Endothelial cell of hepatic sinusoid (primary cell): ENCODE measurements around the gene MEGF6.

Source experiments
- in situ Hi-C: cut with HindIII; loops from 2 replicates; pipeline ENCODE4 v1.10.0; 2017; ENCODE audit warnings: low sequenced_read_pairs

MEGF6 gene

GRCh38 chr1:3497521-3497920, 113.8 kb downstream of the MEGF6 start:
- in situ Hi-C loops: no loop called here

- in situ Hi-C loops: no loop called here
These were observed 114.4 kb downstream of the MEGF6 start for GRCh38 chr1:3496916-3497315.

GRCh38 chr1:3495776-3496745, 115.2 kb downstream of the MEGF6 start:
- in situ Hi-C loops: no loop called here

- in situ Hi-C loops: no loop called here
These were observed 116.7 kb downstream of the MEGF6 start for GRCh38 chr1:3494321-3495308.

DNA sequence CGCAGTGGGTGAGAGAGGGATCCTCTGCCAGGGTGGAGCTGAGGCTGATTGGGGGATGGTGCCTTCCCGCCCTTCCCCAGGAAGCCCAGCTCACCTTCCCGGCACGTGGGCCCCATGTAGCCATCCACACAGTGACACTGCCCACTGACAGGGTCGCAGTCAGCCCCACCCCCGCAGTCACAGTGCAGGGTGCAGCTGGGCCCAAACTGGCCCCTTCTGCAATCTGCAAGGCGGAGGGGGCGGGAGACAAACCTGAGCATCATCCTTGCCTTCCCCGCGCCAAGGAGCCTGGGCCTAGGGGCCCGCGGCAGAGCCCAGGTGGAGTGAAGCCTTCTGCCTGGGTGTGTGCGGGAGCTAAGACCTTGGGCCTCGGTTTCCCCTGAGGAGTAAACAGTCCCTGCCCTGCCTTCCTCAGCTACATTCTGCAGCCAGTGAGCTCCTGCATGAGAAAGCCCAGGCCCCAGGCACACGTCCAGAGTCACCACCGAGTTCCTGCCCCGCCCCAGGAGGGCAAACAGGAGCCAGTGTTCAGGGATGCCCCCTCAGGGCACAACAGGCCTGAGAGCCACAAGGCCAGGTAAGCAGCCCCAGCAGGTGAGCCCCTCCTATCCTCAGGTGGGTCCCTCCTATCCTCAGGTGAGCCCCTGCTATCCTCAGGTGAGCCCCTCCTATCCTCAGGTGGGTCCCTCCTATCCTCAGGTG, 118.6 kb downstream of the MEGF6 start:
- in situ Hi-C loops: no loop called here

DNA sequence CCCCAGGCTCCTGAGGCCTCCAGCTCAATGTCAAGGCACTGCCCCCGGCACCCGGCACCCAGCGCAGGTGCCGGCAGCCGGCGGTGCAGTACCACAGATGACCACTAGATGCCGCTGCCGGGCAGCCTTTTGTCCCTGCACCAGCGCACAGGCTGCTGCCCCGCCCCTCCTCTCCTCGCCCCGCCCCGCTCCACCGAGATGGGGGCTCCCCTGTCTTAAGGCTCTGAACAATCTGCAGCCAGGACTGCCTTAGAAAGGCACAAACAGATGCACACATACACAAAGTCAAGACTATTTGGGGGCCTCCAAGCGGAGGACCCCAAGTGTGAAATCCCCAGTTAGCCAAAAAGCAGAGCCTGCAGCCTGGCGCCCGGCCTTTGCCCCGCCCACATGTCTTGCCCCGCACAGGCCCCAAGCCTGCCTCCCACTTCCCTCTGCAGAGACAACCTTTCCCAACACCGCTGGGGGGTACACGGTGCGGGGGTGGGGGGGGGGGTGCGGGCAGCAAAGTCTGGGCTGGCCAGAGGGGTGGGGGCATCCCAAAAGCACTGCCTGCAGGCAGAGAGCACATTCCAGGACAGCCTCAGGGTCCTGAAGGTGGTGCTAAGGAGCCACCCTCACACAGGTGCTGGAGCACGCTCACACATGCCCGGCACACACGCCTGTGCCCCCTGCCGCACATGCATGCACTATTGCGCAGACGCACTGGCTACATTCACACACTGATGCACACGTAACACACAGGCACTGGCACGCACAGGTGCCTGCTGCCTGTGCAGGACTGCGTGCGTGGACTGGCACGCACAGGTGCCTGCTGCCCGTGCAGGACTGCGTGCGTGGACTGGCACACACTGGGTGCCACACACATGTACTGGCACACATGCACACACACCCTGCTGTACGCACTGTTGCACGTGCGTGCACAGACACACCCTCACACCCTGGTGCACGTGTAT, 119.7 kb downstream of the MEGF6 start:
- in situ Hi-C loops: no loop called here

DNA sequence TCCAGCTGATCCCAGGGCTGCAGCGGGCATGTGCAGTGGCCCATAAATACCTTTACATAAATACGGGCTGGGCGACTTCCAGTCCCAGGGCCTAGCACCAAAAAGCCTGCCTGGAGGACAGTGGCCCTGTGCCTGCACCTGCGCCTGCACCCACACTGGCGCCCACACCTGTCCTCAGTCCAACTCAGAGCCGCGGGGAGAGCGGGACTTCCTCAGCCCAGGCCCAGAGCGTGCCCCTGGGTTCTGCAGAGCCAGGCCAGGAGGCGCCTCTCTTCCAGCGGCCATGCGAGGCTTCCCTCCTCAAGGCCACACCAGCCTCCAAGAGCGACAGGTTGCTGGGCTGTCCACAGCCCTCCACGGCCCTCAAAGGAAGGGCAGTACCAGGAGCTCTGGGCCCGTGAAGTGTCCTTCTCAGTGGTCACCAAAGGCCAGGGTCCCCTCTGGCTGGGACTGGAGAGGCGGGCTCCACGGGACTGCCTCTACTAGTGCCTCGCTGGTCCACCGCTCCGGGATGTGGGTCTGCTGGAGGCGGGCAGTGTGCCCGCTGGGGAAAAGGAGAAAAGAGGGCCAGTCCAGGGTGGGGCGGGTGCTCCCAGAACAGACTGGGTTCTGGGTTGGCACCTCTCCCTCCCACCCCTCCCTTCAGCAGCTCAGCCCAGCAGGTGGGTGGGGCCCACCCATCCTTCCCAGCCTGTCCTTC, 121.1 kb downstream of the MEGF6 start:
- in situ Hi-C loops: no loop called here

DNA sequence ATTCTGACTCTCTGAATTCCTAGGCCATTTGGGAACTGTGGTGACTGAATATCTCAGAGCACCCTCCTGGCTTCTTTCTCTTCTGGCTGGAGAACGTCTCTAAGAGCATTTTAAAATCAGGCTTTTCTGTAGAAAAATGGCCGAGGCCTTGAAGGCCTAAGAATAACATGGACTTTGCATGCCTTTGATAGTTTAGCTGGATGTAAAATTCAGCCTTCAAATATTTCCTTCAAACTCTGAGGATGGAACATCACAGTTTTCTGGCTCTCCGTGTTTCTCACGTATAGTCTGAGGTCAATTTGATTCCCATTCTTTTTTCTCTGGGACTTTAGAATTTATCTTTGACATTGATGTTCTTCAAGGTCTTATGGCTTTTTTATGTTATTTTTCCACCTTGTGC, 122.9 kb downstream of the MEGF6 start:
- in situ Hi-C loops: no loop called here

DNA sequence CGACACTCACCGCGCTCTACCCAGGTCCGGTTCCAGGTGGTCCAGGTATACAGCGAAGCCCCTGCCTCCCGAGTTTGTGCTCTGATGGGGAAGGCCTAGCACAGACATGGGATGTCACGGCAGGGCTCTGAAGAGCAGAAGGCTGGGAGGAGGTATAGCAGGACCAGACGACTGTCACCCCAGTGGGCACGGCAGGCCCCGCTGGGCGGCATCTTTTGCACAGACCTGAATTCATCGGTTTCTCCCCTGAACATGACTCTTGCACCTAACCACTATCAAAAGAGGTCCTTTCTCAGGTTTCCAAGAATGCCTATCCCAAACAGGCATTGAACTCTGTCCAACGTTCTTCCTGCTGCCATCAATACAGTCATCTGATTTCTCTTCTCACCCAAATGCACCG, 126.3 kb downstream of the MEGF6 start:
- in situ Hi-C loops: no loop called here

DNA sequence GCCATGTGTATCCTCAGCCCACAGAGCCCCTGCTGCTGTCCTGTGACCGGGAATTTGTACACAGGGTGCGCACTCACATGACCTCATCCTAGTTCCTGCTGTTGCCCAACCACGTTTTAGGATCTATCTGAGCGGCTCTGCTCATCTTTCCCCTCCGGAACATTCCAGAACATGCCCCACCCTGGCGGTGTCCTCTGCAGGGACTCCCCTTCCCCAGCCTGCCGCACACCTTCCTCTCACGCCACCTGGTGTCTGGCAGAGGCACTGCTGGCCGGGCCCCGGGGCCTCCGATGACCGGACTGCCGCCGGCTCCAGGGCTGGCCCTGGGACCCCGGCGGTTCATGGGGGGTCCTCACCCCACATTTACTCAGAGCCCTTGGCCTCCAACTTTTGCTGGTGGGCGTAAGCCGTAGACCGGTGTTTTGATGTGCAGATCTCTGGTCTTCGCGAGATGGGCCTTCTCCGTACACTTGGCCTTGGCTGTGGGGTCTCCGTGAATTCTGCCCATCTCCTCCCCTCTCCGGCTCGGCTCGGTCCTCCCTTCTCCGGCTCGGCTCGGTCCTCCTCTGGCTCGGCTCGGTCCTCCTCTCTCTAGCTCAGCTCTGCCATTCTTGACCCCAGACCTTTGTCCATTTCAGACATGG, 127.4 kb downstream of the MEGF6 start:
- in situ Hi-C loops: no loop called here

DNA sequence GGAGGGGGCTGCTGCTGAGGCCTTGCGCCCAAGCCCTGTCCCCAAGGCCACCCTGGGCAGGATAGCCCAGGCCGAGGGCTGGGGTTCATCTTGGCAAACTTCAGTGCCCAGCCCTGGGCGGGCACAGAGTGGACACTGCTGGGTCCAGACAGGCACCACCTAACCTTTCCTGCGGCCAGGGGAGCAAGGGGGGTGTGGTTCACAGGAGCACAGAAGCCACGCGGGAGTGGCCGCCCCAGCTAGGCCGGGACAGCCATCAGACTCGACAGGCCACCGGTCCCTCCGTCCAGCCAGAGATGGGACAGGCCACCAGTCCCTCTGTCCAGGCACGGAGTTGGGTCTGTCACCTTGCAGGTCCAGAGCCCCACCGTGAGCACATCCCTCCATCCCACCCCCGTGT, 127.9 kb downstream of the MEGF6 start:
- in situ Hi-C loops: no loop called here

DNA sequence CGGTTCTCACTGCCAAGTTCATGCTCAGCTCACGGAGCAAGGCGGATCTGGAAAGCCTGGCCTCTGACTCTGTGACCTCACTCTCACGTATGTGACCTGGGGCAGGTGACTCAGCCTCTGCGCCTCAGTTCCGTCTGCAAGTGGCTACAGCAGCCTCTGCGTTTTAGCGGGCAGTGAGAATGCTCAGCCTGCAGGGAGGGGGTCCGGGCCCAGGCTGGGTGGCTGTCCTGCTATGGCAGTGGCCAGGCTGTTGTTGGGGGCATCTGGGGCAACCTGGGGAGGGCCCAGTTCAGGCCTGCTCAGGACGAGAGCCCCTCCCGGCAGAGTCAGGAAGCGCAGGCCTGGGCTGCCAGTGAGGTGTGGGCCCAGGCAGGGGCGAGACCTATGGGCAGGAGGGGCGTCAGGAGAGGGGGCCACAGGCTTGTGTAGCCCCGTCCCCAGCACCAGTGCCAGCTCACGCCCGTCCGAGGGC, 128.9 kb downstream of the MEGF6 start:
- in situ Hi-C loops: no loop called here

GRCh38 chr1:3481836-3482375, 129.4 kb downstream of the MEGF6 start:
- in situ Hi-C loops: no loop called here

DNA sequence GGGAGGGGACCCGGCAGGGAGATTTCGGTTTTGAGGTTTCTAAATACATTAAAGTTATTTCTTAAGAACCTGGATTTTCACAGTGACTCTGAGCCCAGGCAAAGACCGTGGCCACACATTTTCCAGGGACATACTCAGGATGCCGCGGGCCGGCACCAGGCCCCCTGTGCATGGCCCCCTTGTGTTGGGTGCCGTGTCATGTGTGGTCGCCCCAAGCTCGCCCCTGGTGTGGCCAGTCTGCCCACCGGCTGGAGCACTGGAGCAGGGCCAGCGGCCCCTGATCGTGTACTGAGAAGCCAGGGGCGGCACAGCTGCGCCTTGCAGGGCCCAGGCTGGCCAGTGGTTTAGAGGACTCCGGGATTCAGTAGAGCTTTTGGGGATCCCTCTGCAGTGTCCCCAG, 130.3 kb downstream of the MEGF6 start:
- in situ Hi-C loops: no loop called here

DNA sequence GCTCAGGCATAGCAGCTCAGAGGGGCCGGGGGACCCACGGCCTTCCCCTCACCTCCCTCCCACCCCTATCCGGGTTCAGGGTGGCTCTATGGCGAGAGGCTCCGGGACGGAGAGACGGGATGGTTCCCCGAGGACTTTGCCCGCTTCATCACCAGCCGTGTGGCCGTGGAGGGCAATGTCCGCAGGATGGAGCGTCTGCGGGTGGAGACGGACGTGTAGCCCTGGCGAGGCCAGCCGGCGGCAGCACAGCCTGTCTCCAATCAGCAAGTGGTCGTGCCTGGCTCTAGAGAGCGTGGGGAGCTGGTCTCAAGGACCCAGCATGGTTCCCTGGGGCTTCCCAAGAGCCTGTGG, 131.0 kb downstream of the MEGF6 start:
- in situ Hi-C loops: no loop called here

DNA sequence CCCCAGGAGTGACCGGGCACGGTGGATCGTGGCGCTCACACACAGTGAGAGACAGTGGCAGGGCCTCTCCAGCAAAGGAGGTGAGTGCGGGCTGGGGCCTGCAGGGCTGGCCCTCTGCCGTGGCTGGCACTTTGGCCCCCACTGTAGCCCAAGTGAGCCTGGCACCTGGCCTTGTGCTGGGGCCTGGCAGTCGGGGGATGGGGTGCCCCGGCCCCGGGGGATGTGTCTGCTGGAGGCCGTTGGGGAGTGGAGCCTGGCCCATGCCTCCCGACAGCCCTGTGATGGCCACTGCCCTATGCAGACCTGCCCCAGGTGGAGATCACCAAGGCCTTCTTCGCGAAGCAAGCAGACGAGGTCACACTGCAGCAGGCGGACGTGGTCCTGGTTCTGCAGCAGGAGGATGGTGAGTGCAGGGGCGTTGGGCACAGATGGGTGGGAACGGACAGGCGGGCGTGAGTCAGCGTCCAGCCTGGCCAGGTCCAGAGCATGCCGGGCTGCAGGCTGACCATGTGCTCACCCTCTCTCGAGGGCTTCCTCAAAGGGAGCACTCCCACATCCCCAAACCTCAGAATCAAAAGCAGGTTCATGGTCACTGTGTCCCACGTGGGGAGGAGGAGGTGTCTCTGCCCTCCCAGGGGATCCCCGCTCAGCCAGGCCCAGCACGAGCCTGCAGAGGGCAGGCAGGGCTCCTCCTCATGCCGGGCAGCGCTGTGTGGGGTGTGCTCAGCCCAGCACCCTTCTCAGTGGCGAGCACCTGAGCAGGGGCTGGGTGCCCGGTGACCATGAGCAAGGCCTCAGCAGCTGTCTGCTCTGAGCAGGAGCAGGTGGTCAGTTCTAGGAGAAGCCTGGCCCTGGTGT, 131.6 kb downstream of the MEGF6 start:
- in situ Hi-C loops: loop anchor here (5.0 kb wide), 1 partner anchor 57 kb away; no protein-coding TSS in a partner anchor

GRCh38 chr1:3478187-3478586, 133.1 kb downstream of the MEGF6 start:
- in situ Hi-C loops: loop anchor here (5.0 kb wide), 1 partner anchor 56 kb away; no protein-coding TSS in a partner anchor
